HepG2 (cell line): ENCODE results near the gene CSNK2A1. TPM values are rescaled to one million over a fixed set of nuclear protein-coding genes. Genes with fewer than 3 reads are reported as not detected.

ENCODE experiments used
- CEBPB ChIP-seq: IDR thresholded peaks from 2 replicates; pipeline ENCODE4 v1.6.1; 2011; ENCODE audit warnings: low read depth, low read length, improper control_type of control experiment, borderline replicate concordance
- CEBPG ChIP-seq: IDR thresholded peaks from 2 replicates; pipeline ENCODE4 v1.6.1; 2016
- ELF3 ChIP-seq: IDR thresholded peaks from 2 replicates; pipeline ENCODE4 v1.6.1; 2016; ENCODE audit warnings: missing genetic modification reagents, missing compliant biosample characterization
- ELF4 ChIP-seq: sonication (generic); formaldehyde crosslinking; IDR thresholded peaks from 2 replicates; pipeline ENCODE4 v1.5.0; 2020; ENCODE audit warnings: missing genetic modification reagents, mild to moderate bottlenecking, moderate library complexity, borderline replicate concordance
- PHF20 ChIP-seq: sonication (generic); formaldehyde crosslinking; IDR thresholded peaks from 2 replicates; pipeline ENCODE4 v1.5.0; 2020; ENCODE audit warnings: mild to moderate bottlenecking, missing genetic modification reagents
- PHF21A ChIP-seq: sonication (generic); formaldehyde crosslinking; IDR thresholded peaks from 2 replicates; pipeline ENCODE4 v1.5.0; 2020; ENCODE audit warnings: mild to moderate bottlenecking, missing genetic modification reagents
- SETDB1 ChIP-seq: sonication (generic); formaldehyde crosslinking; IDR thresholded peaks from 2 replicates; pipeline ENCODE4 v1.5.1; 2020; ENCODE audit warnings: missing genetic modification reagents, mild to moderate bottlenecking, borderline replicate concordance
- SOX6 ChIP-seq, 2 experiments: fragments of 450-650 bp in 1 of 2; sonication (generic) in 1 of 2; formaldehyde crosslinking in 1 of 2; IDR thresholded peaks; 2 replicates each; pipeline versions ENCODE4 v1.4.0 to v1.6.1; 2017 to 2020; ENCODE audit warnings: antibody characterized with exemption in 1 of 2, mild to moderate bottlenecking in 1 of 2, missing genetic modification reagents in 1 of 2
- YEATS2 ChIP-seq: sonication (generic); formaldehyde crosslinking; IDR thresholded peaks from 2 replicates; pipeline ENCODE4 v1.4.0; 2020; ENCODE audit warnings: missing genetic modification reagents, borderline replicate concordance
- ZNF781 ChIP-seq: sonication (generic); formaldehyde crosslinking; IDR thresholded peaks from 2 replicates; pipeline ENCODE4 v1.5.1; 2020; ENCODE audit warnings: borderline replicate concordance, mild to moderate bottlenecking, missing genetic modification reagents; ENCODE audit errors: not compliant biosample characterization
- polyA plus RNA-seq, 8 experiments: library from polyadenylated mRNA; depleted of rRNA in 3 of 8; stranded (reverse) in 7 of 8; unstranded in 1 of 8; fragments of >200 nt; fragmentation: Illumina TruSeq in 4 of 8; extraction: Trizol in 4 of 8; gene quantifications; 2 replicates each; pipeline versions ENCODE4 v1.2.1 to v1.2.3, GENCODE V29; 2011 to 2016; ENCODE audit warnings: low read depth in 4 of 8, missing spikeins in 1 of 8, mixed read lengths in 1 of 8; ENCODE audit not compliant: insufficient read depth in 1 of 8
- total RNA-seq, 5 experiments: library from RNA; depleted of rRNA; stranded (reverse); fragments of >200 nt; fragmentation: Illumina TruSeq; extraction: Trizol; gene quantifications; 2 replicates each; pipeline ENCODE4 v1.2.3, GENCODE V29; 2016; ENCODE audit warnings: low read depth in 1 of 5
- TF ChIP-seq, protein P1 (sequence below): sonication (generic); formaldehyde crosslinking; IDR thresholded peaks from 2 replicates; pipeline ENCODE4 v1.8.1; 2023; ENCODE audit warnings: mild to moderate bottlenecking, missing genetic modification reagents
- TF ChIP-seq, protein P2 (sequence below): sonication (generic); formaldehyde crosslinking; IDR thresholded peaks from 2 replicates; pipeline ENCODE4 v1.5.0; 2020; ENCODE audit warnings: mild to moderate bottlenecking, missing genetic modification reagents, moderate library complexity
- TF ChIP-seq, protein P3 (sequence below): sonication (generic); formaldehyde crosslinking; IDR thresholded peaks from 2 replicates; pipeline ENCODE4 v1.4.0; 2020; ENCODE audit warnings: missing genetic modification reagents
- TF ChIP-seq, protein P4 (sequence below): IDR thresholded peaks from 2 replicates; pipeline ENCODE4 v1.4.0; 2020; ENCODE audit warnings: mild to moderate bottlenecking, missing genetic modification reagents
- TF ChIP-seq, protein P5 (sequence below): sonication (generic); formaldehyde crosslinking; IDR thresholded peaks from 2 replicates; pipeline ENCODE4 v1.5.0; 2020; ENCODE audit warnings: missing genetic modification reagents
- TF ChIP-seq, protein P6 (sequence below): sonication (generic); formaldehyde crosslinking; IDR thresholded peaks from 2 replicates; pipeline ENCODE4 v1.4.0; 2020; ENCODE audit warnings: missing genetic modification reagents

The CSNK2A1 gene
- total and polyA plus RNA-seq, 2 of the 13 experiments (the other 11 are each of a cell fraction or from before 2014, with no cell fraction given): 153 to 231 TPM

DNA sequence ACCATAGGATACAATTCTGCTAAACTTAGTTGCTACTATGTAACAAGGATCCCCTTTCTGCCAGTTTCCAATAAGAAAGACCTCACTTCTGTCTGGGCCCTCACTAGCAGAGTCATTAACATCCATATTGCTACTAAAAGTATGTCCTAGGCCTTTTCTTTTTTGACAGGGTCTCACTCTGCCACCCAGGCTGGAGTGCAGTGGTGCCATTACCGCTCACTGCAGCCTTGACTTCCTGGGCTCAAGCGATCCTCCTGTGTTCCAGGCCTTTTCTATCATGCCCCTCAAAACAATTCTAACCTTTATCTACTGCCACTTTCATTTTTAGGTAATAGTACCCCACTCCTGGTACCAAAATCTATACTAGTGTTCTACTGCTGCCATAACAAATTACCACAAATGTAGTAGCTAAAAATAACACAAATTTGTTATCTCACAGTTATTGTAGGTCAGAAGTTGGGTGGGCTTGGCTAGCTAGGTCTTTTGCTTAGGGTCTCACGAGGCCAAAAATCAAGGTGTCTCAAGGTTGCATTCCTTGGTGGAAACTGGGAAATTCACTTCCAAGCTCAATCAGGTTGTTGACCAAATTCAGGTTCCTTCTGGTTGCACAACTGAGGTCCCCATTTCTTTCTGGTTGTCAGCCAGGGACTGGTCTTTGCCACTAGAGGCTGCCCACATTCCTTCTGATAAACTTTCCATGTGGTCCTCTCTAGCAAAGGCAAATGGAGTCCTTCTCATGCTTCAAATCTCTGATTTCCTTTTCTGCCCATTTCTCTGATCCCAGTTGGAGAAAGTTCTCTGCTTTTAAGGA is 3.0 kb downstream of the CSNK2A1 start (continued):
- TF ChIP-seq, protein P1, sequence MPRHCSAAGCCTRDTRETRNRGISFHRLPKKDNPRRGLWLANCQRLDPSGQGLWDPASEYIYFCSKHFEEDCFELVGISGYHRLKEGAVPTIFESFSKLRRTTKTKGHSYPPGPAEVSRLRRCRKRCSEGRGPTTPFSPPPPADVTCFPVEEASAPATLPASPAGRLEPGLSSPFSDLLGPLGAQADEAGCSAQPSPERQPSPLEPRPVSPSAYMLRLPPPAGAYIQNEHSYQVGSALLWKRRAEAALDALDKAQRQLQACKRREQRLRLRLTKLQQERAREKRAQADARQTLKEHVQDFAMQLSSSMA: 0 out of 2 replicates have a peak, but pooled peaks have one; percentile 49
- TF ChIP-seq ELF4 (0 out of 2 replicates have a peak, but pooled peaks have one; percentile 74), SETDB1 (CRISPR knock-in tag) (peak; percentile 57; the same call in 1 of the 2 replicates), YEATS2 (CRISPR knock-in tag) (peak; percentile 33; the same call in 1 of the 2 replicates), ELF3 (CRISPR knock-in tag) (no peak), PHF20 (peak; percentile 18; the same call in 1 of the 2 replicates), CEBPB (peak; percentile 70), SOX6 (IDR thresholded peaks at IDR 0.05) (no peak), SOX6 (CRISPR knock-in tag; IDR thresholded peaks at IDR 0.05) (0 out of 2 replicates have a peak, but pooled peaks have one; percentile 11), ZNF781 (CRISPR knock-in tag) (peak; percentile 66), PHF21A (0 out of 2 replicates have a peak, but pooled peaks have one; percentile 24), CEBPG (peak; percentile 77)
- TF ChIP-seq, protein P2, sequence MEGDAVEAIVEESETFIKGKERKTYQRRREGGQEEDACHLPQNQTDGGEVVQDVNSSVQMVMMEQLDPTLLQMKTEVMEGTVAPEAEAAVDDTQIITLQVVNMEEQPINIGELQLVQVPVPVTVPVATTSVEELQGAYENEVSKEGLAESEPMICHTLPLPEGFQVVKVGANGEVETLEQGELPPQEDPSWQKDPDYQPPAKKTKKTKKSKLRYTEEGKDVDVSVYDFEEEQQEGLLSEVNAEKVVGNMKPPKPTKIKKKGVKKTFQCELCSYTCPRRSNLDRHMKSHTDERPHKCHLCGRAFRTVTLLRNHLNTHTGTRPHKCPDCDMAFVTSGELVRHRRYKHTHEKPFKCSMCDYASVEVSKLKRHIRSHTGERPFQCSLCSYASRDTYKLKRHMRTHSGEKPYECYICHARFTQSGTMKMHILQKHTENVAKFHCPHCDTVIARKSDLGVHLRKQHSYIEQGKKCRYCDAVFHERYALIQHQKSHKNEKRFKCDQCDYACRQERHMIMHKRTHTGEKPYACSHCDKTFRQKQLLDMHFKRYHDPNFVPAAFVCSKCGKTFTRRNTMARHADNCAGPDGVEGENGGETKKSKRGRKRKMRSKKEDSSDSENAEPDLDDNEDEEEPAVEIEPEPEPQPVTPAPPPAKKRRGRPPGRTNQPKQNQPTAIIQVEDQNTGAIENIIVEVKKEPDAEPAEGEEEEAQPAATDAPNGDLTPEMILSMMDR (CRISPR knock-in tag): peak; percentile 54
- TF ChIP-seq, protein P3, sequence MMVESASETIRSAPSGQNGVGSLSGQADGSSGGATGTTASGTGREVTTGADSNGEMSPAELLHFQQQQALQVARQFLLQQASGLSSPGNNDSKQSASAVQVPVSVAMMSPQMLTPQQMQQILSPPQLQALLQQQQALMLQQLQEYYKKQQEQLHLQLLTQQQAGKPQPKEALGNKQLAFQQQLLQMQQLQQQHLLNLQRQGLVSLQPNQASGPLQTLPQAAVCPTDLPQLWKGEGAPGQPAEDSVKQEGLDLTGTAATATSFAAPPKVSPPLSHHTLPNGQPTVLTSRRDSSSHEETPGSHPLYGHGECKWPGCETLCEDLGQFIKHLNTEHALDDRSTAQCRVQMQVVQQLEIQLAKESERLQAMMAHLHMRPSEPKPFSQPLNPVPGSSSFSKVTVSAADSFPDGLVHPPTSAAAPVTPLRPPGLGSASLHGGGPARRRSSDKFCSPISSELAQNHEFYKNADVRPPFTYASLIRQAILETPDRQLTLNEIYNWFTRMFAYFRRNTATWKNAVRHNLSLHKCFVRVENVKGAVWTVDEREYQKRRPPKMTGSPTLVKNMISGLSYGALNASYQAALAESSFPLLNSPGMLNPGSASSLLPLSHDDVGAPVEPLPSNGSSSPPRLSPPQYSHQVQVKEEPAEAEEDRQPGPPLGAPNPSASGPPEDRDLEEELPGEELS (CRISPR knock-in tag): no peak
- TF ChIP-seq, protein P4, sequence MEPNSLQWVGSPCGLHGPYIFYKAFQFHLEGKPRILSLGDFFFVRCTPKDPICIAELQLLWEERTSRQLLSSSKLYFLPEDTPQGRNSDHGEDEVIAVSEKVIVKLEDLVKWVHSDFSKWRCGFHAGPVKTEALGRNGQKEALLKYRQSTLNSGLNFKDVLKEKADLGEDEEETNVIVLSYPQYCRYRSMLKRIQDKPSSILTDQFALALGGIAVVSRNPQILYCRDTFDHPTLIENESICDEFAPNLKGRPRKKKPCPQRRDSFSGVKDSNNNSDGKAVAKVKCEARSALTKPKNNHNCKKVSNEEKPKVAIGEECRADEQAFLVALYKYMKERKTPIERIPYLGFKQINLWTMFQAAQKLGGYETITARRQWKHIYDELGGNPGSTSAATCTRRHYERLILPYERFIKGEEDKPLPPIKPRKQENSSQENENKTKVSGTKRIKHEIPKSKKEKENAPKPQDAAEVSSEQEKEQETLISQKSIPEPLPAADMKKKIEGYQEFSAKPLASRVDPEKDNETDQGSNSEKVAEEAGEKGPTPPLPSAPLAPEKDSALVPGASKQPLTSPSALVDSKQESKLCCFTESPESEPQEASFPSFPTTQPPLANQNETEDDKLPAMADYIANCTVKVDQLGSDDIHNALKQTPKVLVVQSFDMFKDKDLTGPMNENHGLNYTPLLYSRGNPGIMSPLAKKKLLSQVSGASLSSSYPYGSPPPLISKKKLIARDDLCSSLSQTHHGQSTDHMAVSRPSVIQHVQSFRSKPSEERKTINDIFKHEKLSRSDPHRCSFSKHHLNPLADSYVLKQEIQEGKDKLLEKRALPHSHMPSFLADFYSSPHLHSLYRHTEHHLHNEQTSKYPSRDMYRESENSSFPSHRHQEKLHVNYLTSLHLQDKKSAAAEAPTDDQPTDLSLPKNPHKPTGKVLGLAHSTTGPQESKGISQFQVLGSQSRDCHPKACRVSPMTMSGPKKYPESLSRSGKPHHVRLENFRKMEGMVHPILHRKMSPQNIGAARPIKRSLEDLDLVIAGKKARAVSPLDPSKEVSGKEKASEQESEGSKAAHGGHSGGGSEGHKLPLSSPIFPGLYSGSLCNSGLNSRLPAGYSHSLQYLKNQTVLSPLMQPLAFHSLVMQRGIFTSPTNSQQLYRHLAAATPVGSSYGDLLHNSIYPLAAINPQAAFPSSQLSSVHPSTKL (CRISPR knock-in tag): 0 out of 2 replicates have a peak, but pooled peaks have one; percentile 9
- TF ChIP-seq, protein P5, sequence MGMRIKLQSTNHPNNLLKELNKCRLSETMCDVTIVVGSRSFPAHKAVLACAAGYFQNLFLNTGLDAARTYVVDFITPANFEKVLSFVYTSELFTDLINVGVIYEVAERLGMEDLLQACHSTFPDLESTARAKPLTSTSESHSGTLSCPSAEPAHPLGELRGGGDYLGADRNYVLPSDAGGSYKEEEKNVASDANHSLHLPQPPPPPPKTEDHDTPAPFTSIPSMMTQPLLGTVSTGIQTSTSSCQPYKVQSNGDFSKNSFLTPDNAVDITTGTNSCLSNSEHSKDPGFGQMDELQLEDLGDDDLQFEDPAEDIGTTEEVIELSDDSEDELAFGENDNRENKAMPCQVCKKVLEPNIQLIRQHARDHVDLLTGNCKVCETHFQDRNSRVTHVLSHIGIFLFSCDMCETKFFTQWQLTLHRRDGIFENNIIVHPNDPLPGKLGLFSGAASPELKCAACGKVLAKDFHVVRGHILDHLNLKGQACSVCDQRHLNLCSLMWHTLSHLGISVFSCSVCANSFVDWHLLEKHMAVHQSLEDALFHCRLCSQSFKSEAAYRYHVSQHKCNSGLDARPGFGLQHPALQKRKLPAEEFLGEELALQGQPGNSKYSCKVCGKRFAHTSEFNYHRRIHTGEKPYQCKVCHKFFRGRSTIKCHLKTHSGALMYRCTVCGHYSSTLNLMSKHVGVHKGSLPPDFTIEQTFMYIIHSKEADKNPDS (CRISPR knock-in tag): no peak
- TF ChIP-seq, protein P6, sequence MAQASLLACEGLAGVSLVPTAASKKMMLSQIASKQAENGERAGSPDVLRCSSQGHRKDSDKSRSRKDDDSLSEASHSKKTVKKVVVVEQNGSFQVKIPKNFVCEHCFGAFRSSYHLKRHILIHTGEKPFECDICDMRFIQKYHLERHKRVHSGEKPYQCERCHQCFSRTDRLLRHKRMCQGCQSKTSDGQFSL: 0 out of 2 replicates have a peak, but pooled peaks have one; percentile 29
